K562 (cell line): Measurements from ENCODE around the gene GRB2. TPM values are rescaled to one million over a fixed set of nuclear protein-coding genes. Genes with fewer than 3 reads are reported as not detected.

ENCODE experiments used
- ATAC-seq: fragments of 200-7000 bp; cut with Tn5 transposase; 3 replicates; pipeline ENCODE4 v1.9.1; 2020; ENCODE audit warnings: moderate library complexity
- BruUV-seq: library from RNA; stranded (reverse); fragments of 400-500 nt; replicated peaks from 2 replicates; lab custom pipeline; 2021; lab: Mats Ljungman, UMichigan
- CTCF ChIA-PET: fragments of 300-600 bp; formaldehyde crosslinking; extraction: SDS; loops from one replicate; lab custom pipeline; 2021; ENCODE audit warnings: low intra/inter-chr PET ratio; lab: Yijun Ruan, JAX
- POLR2A ChIA-PET: fragments of 300-600, 350-650 bp; sonication (Branson Sonifier 250); formaldehyde crosslinking; extraction: SDS; loops from one replicate; lab custom pipeline; 2021; ENCODE audit warnings: antibody characterized with exemption, inconsistent platforms; lab: Yijun Ruan, JAX
- DNase-seq, 4 experiments: peaks; one replicate each; pipeline versions ENCODE4 v3.0.0 to v3.0.0-alpha.2; 2011 to 2018; ENCODE audit warnings: low spot score in 3 of 4, mixed read lengths in 3 of 4; ENCODE audit errors: extremely low read depth in 1 of 4
- FAIRE-seq: peaks from 2 replicates; lab custom pipeline; 2011; peaks lifted over from hg19 to GRCh38; lab: Jason Lieb, UNC
- H2AFZ ChIP-seq: 2 replicates; pipeline ENCODE4 v1.6.0; 2011; ENCODE audit warnings: low read depth, low read length, control low read depth, inconsistent platforms
- H3K27ac ChIP-seq: fragments of 200-600 bp; 3 replicates; pipeline ENCODE4 v1.8.0; 2011; ENCODE audit warnings: low read depth, mild to moderate bottlenecking, control low read depth, inconsistent platforms, low read length, moderate library complexity, mixed read lengths; ENCODE audit errors: extremely low read depth
- H3K27me3 ChIP-seq, 2 experiments: fragments of 300-600 bp in 1 of 2; 2 replicates in 1 of 2; 3 replicates in 1 of 2; pipeline versions ENCODE4 v1.6.0 to v1.8.0; 2011; ENCODE audit warnings: inconsistent platforms in 2 of 2, low read length in 2 of 2, mild to moderate bottlenecking in 1 of 2, mixed read lengths in 1 of 2, moderate library complexity in 1 of 2; ENCODE audit not compliant: control insufficient read depth in 2 of 2, insufficient read depth in 2 of 2
- H3K36me3 ChIP-seq: fragments of 300-600 bp; 3 replicates; pipeline ENCODE4 v1.8.0; 2011; ENCODE audit warnings: mild to moderate bottlenecking, low read length, inconsistent platforms; ENCODE audit not compliant: control insufficient read depth, insufficient read depth
- H3K4me1 ChIP-seq, 2 experiments: fragments of 200-600 bp in 1 of 2; replicated peaks in 1 of 2; 2 replicates in 1 of 2; 3 replicates in 1 of 2; pipeline versions ENCODE4 v1.5.1 to v1.8.0; 2011; ENCODE audit warnings: inconsistent platforms in 2 of 2, low read length in 2 of 2, mild to moderate bottlenecking in 1 of 2, mixed read lengths in 1 of 2, moderate library complexity in 1 of 2; ENCODE audit not compliant: control insufficient read depth in 2 of 2, insufficient read depth in 2 of 2
- H3K4me2 ChIP-seq: 2 replicates; pipeline ENCODE4 v1.6.1; 2011; ENCODE audit warnings: low read length, control low read depth, inconsistent platforms, mixed read lengths; ENCODE audit not compliant: insufficient read depth
- H3K4me3 ChIP-seq: fragments of 200-600 bp; sonication (generic), shearing (Covaris generic); 2 replicates; pipeline ENCODE4 v1.5.1; 2016; ENCODE audit warnings: control low read depth, inconsistent platforms
- H3K79me2 ChIP-seq: fragments of 200-600 bp; 3 replicates; pipeline ENCODE4 v1.8.0; 2011; ENCODE audit warnings: low read length, inconsistent platforms; ENCODE audit not compliant: control insufficient read depth, insufficient read depth
- H3K9ac ChIP-seq, 2 experiments: 2 replicates each; pipeline versions ENCODE4 v1.6.0 to v1.6.1; 2011; ENCODE audit warnings: low read depth in 2 of 2, low read length in 2 of 2, control low read depth in 1 of 2, inconsistent platforms in 1 of 2, mild to moderate bottlenecking in 1 of 2, mixed read lengths in 1 of 2; ENCODE audit not compliant: insufficient read depth in 1 of 2
- H3K9me1 ChIP-seq: one replicate; pipeline ENCODE4 v1.6.0; 2011; ENCODE audit warnings: inconsistent platforms, mild to moderate bottlenecking, low read length, moderate library complexity; ENCODE audit not compliant: control insufficient read depth, insufficient read depth
- H3K9me3 ChIP-seq: replicated peaks from 2 replicates; pipeline ENCODE4 v1.5.1; 2011; ENCODE audit warnings: low read depth, low read length, inconsistent platforms; ENCODE audit not compliant: control insufficient read depth, insufficient read depth
- H4K20me1 ChIP-seq: replicated peaks from 2 replicates; pipeline ENCODE4 v1.6.1; 2011; ENCODE audit warnings: low read length, inconsistent platforms, mixed read lengths; ENCODE audit not compliant: control insufficient read depth, insufficient read depth
- CREB1 ChIP-seq, 2 experiments: sonication (generic) in 1 of 2; formaldehyde crosslinking in 1 of 2; IDR thresholded peaks; 2 replicates each; pipeline versions ENCODE4 v1.6.1 to v1.8.0; 2012 to 2022; ENCODE audit warnings: inconsistent platforms in 1 of 2, mild to moderate bottlenecking in 1 of 2, missing genetic modification reagents in 1 of 2, moderate library complexity in 1 of 2
- CREM ChIP-seq: IDR thresholded peaks from 2 replicates; pipeline ENCODE4 v1.6.1; 2014; ENCODE audit warnings: antibody characterized with exemption, low read depth
- FOXJ2 ChIP-seq: fragments of 200-800 bp; sonication (Bioruptor generic); IDR thresholded peaks from 2 replicates; pipeline ENCODE4 v1.6.1; 2016; ENCODE audit warnings: missing genetic modification characterization, missing compliant biosample characterization
- HDAC6 ChIP-seq: IDR thresholded peaks from 2 replicates; pipeline ENCODE4 v1.6.1; 2012; ENCODE audit warnings: low read depth, mild to moderate bottlenecking, control low read depth, inconsistent platforms, low read length, moderate library complexity
- HEY1 ChIP-seq: fragments of 250-450 bp; sonication (Bioruptor Pico); IDR thresholded peaks from 2 replicates; pipeline ENCODE4 v1.5.0; 2020; ENCODE audit warnings: mild to moderate bottlenecking, moderate library complexity, borderline replicate concordance
- KDM5B ChIP-seq: fragments of 200-600 bp; sonication (generic); IDR thresholded peaks from 2 replicates; pipeline ENCODE4 v1.6.1; 2012; ENCODE audit warnings: low read depth, mild to moderate bottlenecking, moderate library complexity, low read length, control low read depth, inconsistent platforms; ENCODE audit not compliant: insufficient replicate concordance
- MYBL2 ChIP-seq, 2 experiments: fragments of 450-650 bp in 1 of 2; sonication (generic) in 1 of 2; formaldehyde crosslinking in 1 of 2; IDR thresholded peaks; 2 replicates each; pipeline versions ENCODE4 v1.6.1 to v1.8.1; 2017 to 2022; ENCODE audit warnings: borderline replicate concordance in 1 of 2, inconsistent platforms in 1 of 2, low read depth in 1 of 2, mild to moderate bottlenecking in 1 of 2, missing genetic modification reagents in 1 of 2, moderate library complexity in 1 of 2
- SAP30 ChIP-seq: fragments of 200-600 bp; sonication (generic); IDR thresholded peaks from 2 replicates; pipeline ENCODE4 v1.6.1; 2012; ENCODE audit warnings: borderline replicate concordance, low read depth, mild to moderate bottlenecking, moderate library complexity, low read length, control low read depth, inconsistent platforms; ENCODE audit not compliant: insufficient read depth, poor library complexity, severe bottlenecking
- SMARCE1 ChIP-seq: fragments of 450-650 bp; IDR thresholded peaks from 2 replicates; pipeline ENCODE4 v1.7.1; 2016; ENCODE audit warnings: mild to moderate bottlenecking
- STAG1 ChIP-seq: sonication (generic); formaldehyde crosslinking; IDR thresholded peaks from 2 replicates; pipeline ENCODE4 v1.5.0; 2020; ENCODE audit warnings: missing genetic modification reagents, borderline replicate concordance
- XRCC5 ChIP-seq: fragments of 200-400 bp; formaldehyde crosslinking; IDR thresholded peaks from 2 replicates; pipeline ENCODE4 v1.6.1; 2017; ENCODE audit warnings: low read depth, mild to moderate bottlenecking, low read length
- ZFX ChIP-seq: sonication (generic); formaldehyde crosslinking; IDR thresholded peaks from 2 replicates; pipeline ENCODE4 v1.8.0; 2022; ENCODE audit warnings: mild to moderate bottlenecking, missing genetic modification reagents, moderate library complexity
- ZNF121 ChIP-seq: sonication (generic); formaldehyde crosslinking; conservative IDR thresholded peaks from 2 replicates; pipeline ENCODE4 v1.8.0; 2022; ENCODE audit warnings: missing genetic modification reagents
- ZNF785 ChIP-seq: fragments of 250-450 bp; sonication (Bioruptor Pico); IDR thresholded peaks from 2 replicates; pipeline ENCODE4 v1.4.0; 2020; ENCODE audit warnings: mild to moderate bottlenecking
- WGBS: fragments of 100-300 bp; shearing (Covaris generic); methylation state at CpG from one replicate; pipeline ENCODE4 v1.1.6; 2016; ENCODE audit warnings: low coverage, mixed read lengths; ENCODE audit not compliant: insufficient coverage; ENCODE audit errors: missing lambda C conversion rate; 5-methylcytosine and 5-hydroxymethylcytosine counted together
- in situ Hi-C: fragments of 300-500 bp; cut with MboI; formaldehyde crosslinking; loops from 4 replicates; pipeline ENCODE4 v1.15.0; 2018; ENCODE audit warnings: inconsistent platforms, mixed read lengths
- intact Hi-C: fragments of 100-400 bp; cut with micrococcal nuclease; formaldehyde crosslinking; loops from 2 replicates; pipeline ENCODE4 v1.14.2; 2022
- polyA plus RNA-seq, 8 experiments: library from polyadenylated mRNA; depleted of rRNA in 4 of 8; stranded (reverse) in 5 of 8; unstranded in 3 of 8; fragments of >200 nt; fragmentation: Nextera tagmentation in 2 of 8; fragmentation: Illumina TruSeq in 1 of 8; extraction: Ambion mirVana in 2 of 8; extraction: Trizol in 1 of 8; gene quantifications; 2 replicates each; pipeline versions ENCODE4 v1.2.1 to v1.2.3, GENCODE V29; 2011 to 2014; ENCODE audit warnings: inconsistent platforms in 1 of 8, missing spikeins in 1 of 8
- total RNA-seq, 7 experiments: library from RNA; depleted of rRNA in 6 of 7; stranded (reverse); fragments of >200 nt in 6 of 7; fragmentation: Illumina TruSeq in 2 of 7; extraction: Trizol in 2 of 7; gene quantifications; 2 replicates each; pipeline versions ENCODE4 v1.2.1 to v1.2.3, GENCODE V29; 2011 to 2021; ENCODE audit warnings: low replicate concordance in 1 of 7

The GRB2 gene
- total and polyA plus RNA-seq, 9 of the 15 experiments (the other 6 are each of a cell fraction or from before 2014, with no cell fraction given), result 57.2 to 136 (median 84.8) TPM

DNA sequence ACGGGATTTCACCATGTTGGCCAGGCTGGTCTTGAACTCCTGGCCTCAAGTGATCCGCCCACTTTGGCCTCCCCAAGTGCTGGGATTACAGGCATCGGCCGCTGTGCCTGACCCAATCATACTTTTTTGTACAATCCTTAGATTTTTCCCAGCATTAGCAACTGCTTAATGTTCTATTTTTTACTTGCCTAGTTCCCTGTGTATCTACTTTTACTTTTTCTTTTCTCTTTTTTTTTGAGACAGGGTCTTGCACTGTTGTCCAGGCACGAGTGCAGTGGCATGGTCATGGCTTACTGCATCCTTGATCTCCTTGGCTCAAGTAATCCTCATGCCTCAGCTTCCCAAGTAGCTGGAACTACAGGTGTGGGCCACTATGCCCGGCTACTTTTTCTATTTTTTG, 9.5 kb downstream of the GRB2 start:
- in situ Hi-C loops (no loop called here), intact Hi-C loops (no loop called here)
- Histone ChIP-seq H3K4me3 (no peak overlapping the region), H3K4me1 (peaks cover 6 to 13% of the 10 kb centered on the region in 2 experiments; a peak in 4 of 5 replicates), H3K9me3 (no peaks in the 10 kb centered on the region), H3K4me2 (no peak overlapping the region; the same call in 1 of the 2 replicates), H3K36me3 (peaks cover 31% of the 10 kb centered on the region), H3K9ac (0 out of 4 replicates have a peak overlapping the region, but pooled peaks of 1 of the 2 experiments have one; percentile 59), H4K20me1 (peaks cover 24% of the 10 kb centered on the region), H3K27ac (no peak overlapping the region; the same call in 2 of the 3 replicates), H3K79me2 (peaks cover 99% of the 10 kb centered on the region), H3K9me1 (no peaks in the 10 kb centered on the region), H2AFZ (no peak overlapping the region), H3K27me3 (no peaks in the 10 kb centered on the region)
- DNase-seq, result no peak
- CTCF ChIA-PET, result no interaction called here
- no TSS peak for BruUV-seq
- no peak for FAIRE-seq
- 65% methylated on average over 6 of the region's 6 CpGs for WGBS
- TF ChIP-seq ZNF121 (CRISPR knock-in tag), result peak; percentile 88
- no peak for TF ChIP-seq CREM
- POLR2A ChIA-PET, result interaction anchor here (0.6 to 6.2 kb wide), 8 partner anchors 10 to 225 kb away, joined by 3 to 40 read pairs (median 4); partner anchors contain the start of genes GGA3, GRB2 and MRPS7
- ATAC-seq, result no peak

DNA sequence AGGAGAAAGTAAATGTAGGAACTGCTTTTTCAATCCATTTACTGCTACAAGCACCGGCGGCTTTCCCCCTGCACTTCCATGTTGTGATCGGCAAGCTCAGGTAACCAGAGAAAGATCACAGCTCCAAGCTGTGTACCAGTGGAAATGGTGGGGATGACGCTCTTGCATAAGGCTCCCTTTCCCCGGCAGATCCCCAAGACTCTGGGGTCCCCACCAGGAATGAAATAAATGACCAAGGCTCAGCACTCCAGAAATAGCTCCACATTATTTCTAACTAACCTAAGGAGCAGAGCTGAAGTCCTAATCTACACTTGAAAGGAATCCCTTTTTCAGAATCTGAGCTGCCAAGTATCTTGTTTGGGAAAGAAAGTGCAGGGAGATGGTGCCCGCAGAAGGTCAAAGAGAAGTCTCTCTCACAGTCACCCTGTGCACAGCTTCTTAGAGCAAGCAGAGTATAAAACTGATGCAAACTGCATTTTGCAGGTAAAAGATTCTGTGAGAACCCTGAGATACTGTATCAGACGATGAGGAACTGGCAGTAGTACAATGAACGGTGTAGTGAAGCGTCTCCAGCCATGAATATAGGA, 11.1 kb downstream of the GRB2 start:
- Histone ChIP-seq H3K9me3 (no peaks in the 10 kb centered on the region), H4K20me1 (peaks cover 24% of the 10 kb centered on the region), H3K79me2 (peaks cover 96% of the 10 kb centered on the region), H3K9me1 (no peaks in the 10 kb centered on the region), H3K4me2 (peak overlapping the region; percentile 99), H3K27ac (peak overlapping the region; percentile 63), H2AFZ (peak overlapping the region; percentile 35; the same call in 1 of the 2 replicates), H3K4me3 (peak overlapping the region; percentile 66), H3K27me3 (no peaks in the 10 kb centered on the region), H3K36me3 (peaks cover 36% of the 10 kb centered on the region), H3K4me1 (peaks cover 5 to 13% of the 10 kb centered on the region in 2 experiments; a peak in 4 of 5 replicates), H3K9ac (peak overlapping the region; percentile 71 to 93)
- DNase-seq (peak in 1 of 4 experiments; percentile 22), FAIRE-seq (no peak), ATAC-seq (peak; percentile 49)
- in situ Hi-C loops, result no loop called here
- ChIA-PET POLR2A (interaction anchor here (0.9 to 6.2 kb wide), 21 partner anchors 9 to 240 kb away, joined by 3 to 40 read pairs (median 5); partner anchors contain the start of genes GGA3, GRB2, JPT1 and MRPS7), CTCF (no interaction called here)
- TSS peak; percentile 86 for BruUV-seq
- intact Hi-C loops, result no loop called here
- 4% methylated on average over 9 of the region's 9 CpGs for WGBS
- TF ChIP-seq SAP30 (no peak), MYBL2 (IDR thresholded peaks at IDR 0.05; ENCODE audit: low read depth) (no peak), MYBL2 (CRISPR knock-in tag; IDR thresholded peaks at IDR 0.05; ENCODE audit: borderline replicate concordance) (no peak), ZFX (peak; percentile 0; the same call in 1 of the 2 replicates), SMARCE1 (no peak), CREM (no peak), HDAC6 (no peak), FOXJ2 (tag) (no peak), KDM5B (peak; percentile 27), XRCC5 (0 out of 2 replicates have a peak, but pooled peaks have one; percentile 11), HEY1 (no peak), ZNF785 (CRISPR knock-in tag) (no peak), STAG1 (CRISPR knock-in tag) (no peak), CREB1 (IDR thresholded peaks at IDR 0.05) (no peak), CREB1 (CRISPR knock-in tag; IDR thresholded peaks at IDR 0.05) (peak; percentile 8; the same call in 1 of the 2 replicates)
